HepG2 (cell line): Measurements from ENCODE around the gene CD34. TPM values are rescaled to one million over a fixed set of nuclear protein-coding genes. Genes with fewer than 3 reads are reported as not detected.

Experiments used
- ATAC-seq: fragments of 200-7000 bp; cut with Tn5 transposase; 3 replicates; pipeline ENCODE4 v1.9.1; 2020; ENCODE audit warnings: mild to moderate bottlenecking, moderate library complexity
- BruUV-seq: library from RNA; stranded (reverse); fragments of 400-500 nt; replicated peaks from 2 replicates; lab custom pipeline; 2021; lab: Mats Ljungman, UMichigan
- CTCF ChIA-PET: fragments of 300-600 bp; formaldehyde crosslinking; extraction: SDS; loops from one replicate; lab custom pipeline; 2021; ENCODE audit warnings: low total read pairs, inconsistent platforms, low intra/inter-chr PET ratio; lab: Yijun Ruan, JAX
- POLR2A ChIA-PET: fragments of 350-600 bp; sonication (Branson Sonifier 250); formaldehyde crosslinking; loops from one replicate; lab custom pipeline; 2020; ENCODE audit warnings: antibody characterized with exemption, inconsistent platforms; lab: Yijun Ruan, JAX
- DNase-seq: peaks from one replicate; pipeline ENCODE4 v3.0.0-alpha.2; 2015; ENCODE audit warnings: low spot score
- FAIRE-seq: peaks from 3 replicates; lab custom pipeline; 2011; peaks lifted over from hg19 to GRCh38; lab: Jason Lieb, UNC
- H2AFZ ChIP-seq: one replicate; pipeline ENCODE4 v1.6.1; 2011; ENCODE audit warnings: low read length, inconsistent platforms
- H3K27ac ChIP-seq: fragments of 300-600 bp; 3 replicates; pipeline ENCODE4 v1.8.0; 2011; ENCODE audit warnings: mixed run types, mild to moderate bottlenecking, mixed read lengths, low read length, inconsistent platforms; ENCODE audit not compliant: insufficient read depth; ENCODE audit errors: extremely low read length
- H3K27me3 ChIP-seq, 2 experiments: fragments of 200-600 bp in 1 of 2; 2 replicates in 1 of 2; 3 replicates in 1 of 2; pipeline versions ENCODE4 v1.6.0 to v1.8.0; 2011; ENCODE audit warnings: low read length in 2 of 2, mild to moderate bottlenecking in 2 of 2, moderate library complexity in 2 of 2, inconsistent platforms in 1 of 2; ENCODE audit not compliant: insufficient read depth in 2 of 2, control insufficient read depth in 1 of 2
- H3K36me3 ChIP-seq, 2 experiments: fragments of 200-600 bp in 1 of 2; replicated peaks in 1 of 2; 2 replicates in 1 of 2; 3 replicates in 1 of 2; pipeline versions ENCODE4 v1.5.1 to v1.8.0; 2011; ENCODE audit warnings: low read length in 2 of 2, inconsistent platforms in 1 of 2; ENCODE audit not compliant: insufficient read depth in 2 of 2, control insufficient read depth in 1 of 2
- H3K4me1 ChIP-seq: 2 replicates; pipeline ENCODE4 v1.5.1; 2012; ENCODE audit warnings: low read length, inconsistent platforms; ENCODE audit not compliant: insufficient read depth
- H3K4me2 ChIP-seq: 2 replicates; pipeline ENCODE4 v1.6.0; 2011; ENCODE audit warnings: low read depth, low read length, inconsistent platforms
- H3K4me3 ChIP-seq, 3 experiments: fragments of 200-600 bp in 1 of 3; sonication (generic), shearing (Covaris generic) in 1 of 3; replicated peaks in 1 of 3; 2 replicates each; pipeline ENCODE4 v1.5.1; 2011 to 2016; ENCODE audit warnings: low read length in 3 of 3, inconsistent platforms in 2 of 3, low read depth in 2 of 3, mild to moderate bottlenecking in 2 of 3, control low read depth in 1 of 3, mixed read lengths in 1 of 3; ENCODE audit not compliant: insufficient read depth in 1 of 3
- H3K79me2 ChIP-seq: one replicate; pipeline ENCODE4 v1.6.1; 2011; ENCODE audit warnings: low read length, inconsistent platforms; ENCODE audit not compliant: insufficient read depth
- H3K9ac ChIP-seq: 2 replicates; pipeline ENCODE4 v1.6.0; 2011; ENCODE audit warnings: mild to moderate bottlenecking, low read depth, low read length, inconsistent platforms; ENCODE audit not compliant: insufficient read depth
- H3K9me3 ChIP-seq: 2 replicates; pipeline ENCODE4 v1.5.1; 2012; ENCODE audit warnings: mild to moderate bottlenecking, low read length
- H4K20me1 ChIP-seq: 2 replicates; pipeline ENCODE4 v1.6.0; 2011; ENCODE audit warnings: inconsistent platforms, mild to moderate bottlenecking, low read length, moderate library complexity; ENCODE audit not compliant: insufficient read depth
- KDM5A ChIP-seq: fragments of 200-600 bp; sonication (generic); IDR thresholded peaks from 2 replicates; pipeline ENCODE4 v1.7.0; 2018; ENCODE audit warnings: antibody characterized with exemption, mild to moderate bottlenecking, low read length, borderline replicate concordance
- NPAS2 ChIP-seq: sonication (generic); formaldehyde crosslinking; IDR thresholded peaks from 2 replicates; pipeline ENCODE4 v1.8.0; 2022; ENCODE audit warnings: mild to moderate bottlenecking, missing genetic modification reagents, borderline replicate concordance
- RFXAP ChIP-seq: sonication (generic); formaldehyde crosslinking; IDR thresholded peaks from 2 replicates; pipeline ENCODE4 v1.4.0; 2020; ENCODE audit warnings: missing genetic modification reagents, borderline replicate concordance
- SETDB1 ChIP-seq: sonication (generic); formaldehyde crosslinking; IDR thresholded peaks from 2 replicates; pipeline ENCODE4 v1.5.1; 2020; ENCODE audit warnings: missing genetic modification reagents, mild to moderate bottlenecking, borderline replicate concordance
- ZNF20 ChIP-seq: sonication (generic); formaldehyde crosslinking; IDR thresholded peaks from 2 replicates; pipeline ENCODE4 v1.4.0; 2020; ENCODE audit warnings: mild to moderate bottlenecking, moderate library complexity, missing genetic modification reagents
- ZNF557 ChIP-seq: sonication (generic); formaldehyde crosslinking; IDR thresholded peaks from 2 replicates; pipeline ENCODE4 v1.4.0; 2020; ENCODE audit warnings: missing genetic modification reagents
- ZNF605 ChIP-seq: sonication (generic); formaldehyde crosslinking; IDR thresholded peaks from 2 replicates; pipeline ENCODE4 v1.8.0; 2022; ENCODE audit warnings: mild to moderate bottlenecking, missing genetic modification reagents
- ZNF788 ChIP-seq: sonication (generic); formaldehyde crosslinking; IDR thresholded peaks from 2 replicates; pipeline ENCODE4 v1.5.0; 2020; ENCODE audit warnings: mild to moderate bottlenecking, missing genetic modification reagents, borderline replicate concordance
- WGBS: methylation state at CpG from one replicate; pipeline ENCODE4 v1.1.6; 2017; ENCODE audit warnings: low lambda C conversion rate; 5-methylcytosine and 5-hydroxymethylcytosine counted together
- in situ Hi-C: cut with HindIII; loops from 2 replicates; pipeline ENCODE4 v1.10.0; 2017; ENCODE audit warnings: low pct_unique_long_range_greater_than_20kb; ENCODE audit not compliant: extremely low pct_ligation_motif_present
- intact Hi-C: fragments of 100-400 bp; cut with micrococcal nuclease; formaldehyde crosslinking; loops from one replicate; pipeline ENCODE4 v1.10.0; 2022; ENCODE audit not compliant: unreplicated experiment
- polyA plus RNA-seq, 8 experiments: library from polyadenylated mRNA; depleted of rRNA in 3 of 8; stranded (reverse) in 7 of 8; unstranded in 1 of 8; fragments of >200 nt; fragmentation: Illumina TruSeq in 4 of 8; extraction: Trizol in 4 of 8; gene quantifications; 2 replicates each; pipeline versions ENCODE4 v1.2.1 to v1.2.3, GENCODE V29; 2011 to 2016; ENCODE audit warnings: low read depth in 4 of 8, missing spikeins in 1 of 8, mixed read lengths in 1 of 8; ENCODE audit not compliant: insufficient read depth in 1 of 8
- total RNA-seq, 5 experiments: library from RNA; depleted of rRNA; stranded (reverse); fragments of >200 nt; fragmentation: Illumina TruSeq; extraction: Trizol; gene quantifications; 2 replicates each; pipeline ENCODE4 v1.2.3, GENCODE V29; 2016; ENCODE audit warnings: low read depth in 1 of 5
- TF ChIP-seq, protein P1 (sequence below): sonication (generic); formaldehyde crosslinking; IDR thresholded peaks from 2 replicates; pipeline ENCODE4 v1.4.0; 2020; ENCODE audit warnings: mild to moderate bottlenecking, low read depth, missing genetic modification reagents
- TF ChIP-seq, protein P2 (sequence below): sonication (generic); formaldehyde crosslinking; IDR thresholded peaks from 2 replicates; pipeline ENCODE4 v1.4.0; 2020; ENCODE audit warnings: missing genetic modification reagents
- TF ChIP-seq, protein P3 (sequence below): sonication (generic); formaldehyde crosslinking; IDR thresholded peaks from 2 replicates; pipeline ENCODE4 v1.5.1; 2020; ENCODE audit warnings: missing genetic modification reagents, mild to moderate bottlenecking, borderline replicate concordance

Gene CD34
- total and polyA plus RNA-seq, 2 of the 13 experiments (the other 11 are each of a cell fraction or from before 2014, with no cell fraction given) = not detected

DNA sequence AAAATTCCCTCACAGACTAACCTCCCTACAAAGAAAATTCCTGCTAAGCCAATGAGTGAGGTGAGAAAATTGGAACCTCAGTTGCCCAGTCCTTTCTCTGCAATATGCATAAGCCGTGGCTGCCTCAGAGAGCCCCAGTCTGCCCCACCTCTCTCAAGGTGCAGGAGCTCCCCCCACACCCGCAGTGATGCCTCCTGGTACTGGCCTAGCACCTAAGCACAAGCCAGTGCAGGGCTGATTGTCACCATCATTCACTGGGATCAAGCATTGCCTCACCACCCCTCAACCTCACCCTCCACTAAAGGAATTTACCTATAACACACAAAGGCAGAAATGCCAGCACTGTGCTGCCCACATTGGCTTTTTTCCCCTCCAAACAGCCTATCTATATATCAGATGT lies 56.9 kb downstream of the CD34 start:
- Histone ChIP-seq H3K9me3 (no peaks in the 10 kb centered on the region), H4K20me1 (no peaks in the 10 kb centered on the region)
- in situ Hi-C loops = no loop called here
- TF ChIP-seq, protein P1, sequence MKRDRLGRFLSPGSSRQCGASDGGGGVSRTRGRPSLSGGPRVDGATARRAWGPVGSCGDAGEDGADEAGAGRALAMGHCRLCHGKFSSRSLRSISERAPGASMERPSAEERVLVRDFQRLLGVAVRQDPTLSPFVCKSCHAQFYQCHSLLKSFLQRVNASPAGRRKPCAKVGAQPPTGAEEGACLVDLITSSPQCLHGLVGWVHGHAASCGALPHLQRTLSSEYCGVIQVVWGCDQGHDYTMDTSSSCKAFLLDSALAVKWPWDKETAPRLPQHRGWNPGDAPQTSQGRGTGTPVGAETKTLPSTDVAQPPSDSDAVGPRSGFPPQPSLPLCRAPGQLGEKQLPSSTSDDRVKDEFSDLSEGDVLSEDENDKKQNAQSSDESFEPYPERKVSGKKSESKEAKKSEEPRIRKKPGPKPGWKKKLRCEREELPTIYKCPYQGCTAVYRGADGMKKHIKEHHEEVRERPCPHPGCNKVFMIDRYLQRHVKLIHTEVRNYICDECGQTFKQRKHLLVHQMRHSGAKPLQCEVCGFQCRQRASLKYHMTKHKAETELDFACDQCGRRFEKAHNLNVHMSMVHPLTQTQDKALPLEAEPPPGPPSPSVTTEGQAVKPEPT (CRISPR knock-in tag) = no peak
- no peak for TF ChIP-seq ZNF20 (CRISPR knock-in tag)
- no peak for TF ChIP-seq KDM5A
- TF ChIP-seq ZNF557 (CRISPR knock-in tag) = no peak
- TF ChIP-seq ZNF605 (CRISPR knock-in tag) = no peak
- TF ChIP-seq ZNF788 (CRISPR knock-in tag) = no peak
- TF ChIP-seq, all 625 proteins: peak for 0
- H3K36me3 ChIP-seq = no peaks in the 10 kb centered on the region; a peak in 1 of 5 replicates
- H3K9ac ChIP-seq = no peak overlapping the region
- intact Hi-C loops = no loop called here
- no peak overlapping the region for H3K4me2 ChIP-seq
- ChIA-PET POLR2A (no interaction called here), CTCF (no interaction called here)
- no peak overlapping the region for H3K4me3 ChIP-seq
- no peak overlapping the region for H3K27ac ChIP-seq
- 100% methylated on average over 2 of the region's 2 CpGs for WGBS
- H2AFZ ChIP-seq = no peak overlapping the region
- no peaks in the 10 kb centered on the region for H3K79me2 ChIP-seq
- FAIRE-seq = no peak
- H3K27me3 ChIP-seq = no peaks in the 10 kb centered on the region
- peaks cover 28% of the 10 kb centered on the region for H3K4me1 ChIP-seq
- no peak for ATAC-seq
- no peak for DNase-seq
- no TSS peak for BruUV-seq

DNA sequence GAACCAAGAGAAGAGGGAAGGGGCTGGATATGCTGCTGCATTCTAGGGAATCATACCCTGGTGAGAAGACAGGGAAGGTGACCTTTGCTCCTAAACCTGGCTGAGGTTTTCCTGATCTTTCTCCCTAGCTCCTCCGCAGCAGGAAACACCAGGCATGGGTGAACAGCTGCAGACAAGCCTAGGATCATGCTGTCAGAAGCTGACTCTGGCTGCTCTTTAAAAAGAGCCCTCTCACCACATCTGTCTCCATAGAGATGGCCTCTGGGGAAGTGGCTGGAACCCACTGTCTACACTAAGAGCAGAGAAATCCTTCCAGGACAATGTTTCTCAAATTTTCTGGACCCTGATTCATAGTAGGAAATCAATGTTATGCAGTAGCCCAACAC lies 57.6 kb downstream of the CD34 start:
- ChIA-PET POLR2A (no interaction called here), CTCF (no interaction called here)
- Histone ChIP-seq H3K4me2 (no peak overlapping the region), H4K20me1 (no peaks in the 10 kb centered on the region), H3K9me3 (no peaks in the 10 kb centered on the region), H3K36me3 (no peaks in the 10 kb centered on the region; a peak in 1 of 5 replicates), H3K4me3 (no peak overlapping the region), H3K9ac (no peak overlapping the region), H2AFZ (no peak overlapping the region), H3K27ac (no peak overlapping the region), H3K79me2 (no peaks in the 10 kb centered on the region), H3K27me3 (no peaks in the 10 kb centered on the region), H3K4me1 (peaks cover 24% of the 10 kb centered on the region)
- ATAC-seq (no peak; the same call in 2 of the 3 replicates), DNase-seq (no peak), FAIRE-seq (peak; percentile 23)
- 67% methylated on average over 1 of the region's 1 CpG for WGBS
- BruUV-seq = no TSS peak
- in situ Hi-C loops (no loop called here), intact Hi-C loops (no loop called here)
- TF ChIP-seq, protein P2, sequence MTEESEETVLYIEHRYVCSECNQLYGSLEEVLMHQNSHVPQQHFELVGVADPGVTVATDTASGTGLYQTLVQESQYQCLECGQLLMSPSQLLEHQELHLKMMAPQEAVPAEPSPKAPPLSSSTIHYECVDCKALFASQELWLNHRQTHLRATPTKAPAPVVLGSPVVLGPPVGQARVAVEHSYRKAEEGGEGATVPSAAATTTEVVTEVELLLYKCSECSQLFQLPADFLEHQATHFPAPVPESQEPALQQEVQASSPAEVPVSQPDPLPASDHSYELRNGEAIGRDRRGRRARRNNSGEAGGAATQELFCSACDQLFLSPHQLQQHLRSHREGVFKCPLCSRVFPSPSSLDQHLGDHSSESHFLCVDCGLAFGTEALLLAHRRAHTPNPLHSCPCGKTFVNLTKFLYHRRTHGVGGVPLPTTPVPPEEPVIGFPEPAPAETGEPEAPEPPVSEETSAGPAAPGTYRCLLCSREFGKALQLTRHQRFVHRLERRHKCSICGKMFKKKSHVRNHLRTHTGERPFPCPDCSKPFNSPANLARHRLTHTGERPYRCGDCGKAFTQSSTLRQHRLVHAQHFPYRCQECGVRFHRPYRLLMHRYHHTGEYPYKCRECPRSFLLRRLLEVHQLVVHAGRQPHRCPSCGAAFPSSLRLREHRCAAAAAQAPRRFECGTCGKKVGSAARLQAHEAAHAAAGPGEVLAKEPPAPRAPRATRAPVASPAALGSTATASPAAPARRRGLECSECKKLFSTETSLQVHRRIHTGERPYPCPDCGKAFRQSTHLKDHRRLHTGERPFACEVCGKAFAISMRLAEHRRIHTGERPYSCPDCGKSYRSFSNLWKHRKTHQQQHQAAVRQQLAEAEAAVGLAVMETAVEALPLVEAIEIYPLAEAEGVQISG (CRISPR knock-in tag) = no peak
- TF ChIP-seq SETDB1 (CRISPR knock-in tag) = no peak
- TF ChIP-seq, protein P3, sequence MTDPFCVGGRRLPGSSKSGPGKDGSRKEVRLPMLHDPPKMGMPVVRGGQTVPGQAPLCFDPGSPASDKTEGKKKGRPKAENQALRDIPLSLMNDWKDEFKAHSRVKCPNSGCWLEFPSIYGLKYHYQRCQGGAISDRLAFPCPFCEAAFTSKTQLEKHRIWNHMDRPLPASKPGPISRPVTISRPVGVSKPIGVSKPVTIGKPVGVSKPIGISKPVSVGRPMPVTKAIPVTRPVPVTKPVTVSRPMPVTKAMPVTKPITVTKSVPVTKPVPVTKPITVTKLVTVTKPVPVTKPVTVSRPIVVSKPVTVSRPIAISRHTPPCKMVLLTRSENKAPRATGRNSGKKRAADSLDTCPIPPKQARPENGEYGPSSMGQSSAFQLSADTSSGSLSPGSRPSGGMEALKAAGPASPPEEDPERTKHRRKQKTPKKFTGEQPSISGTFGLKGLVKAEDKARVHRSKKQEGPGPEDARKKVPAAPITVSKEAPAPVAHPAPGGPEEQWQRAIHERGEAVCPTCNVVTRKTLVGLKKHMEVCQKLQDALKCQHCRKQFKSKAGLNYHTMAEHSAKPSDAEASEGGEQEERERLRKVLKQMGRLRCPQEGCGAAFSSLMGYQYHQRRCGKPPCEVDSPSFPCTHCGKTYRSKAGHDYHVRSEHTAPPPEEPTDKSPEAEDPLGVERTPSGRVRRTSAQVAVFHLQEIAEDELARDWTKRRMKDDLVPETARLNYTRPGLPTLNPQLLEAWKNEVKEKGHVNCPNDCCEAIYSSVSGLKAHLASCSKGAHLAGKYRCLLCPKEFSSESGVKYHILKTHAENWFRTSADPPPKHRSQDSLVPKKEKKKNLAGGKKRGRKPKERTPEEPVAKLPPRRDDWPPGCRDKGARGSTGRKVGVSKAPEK (CRISPR knock-in tag) = no peak
- TF ChIP-seq NPAS2 (CRISPR knock-in tag) = no peak
- TF ChIP-seq RFXAP (CRISPR knock-in tag) = no peak
